Liver (tissue), 9 donors: ENCODE data around the gene IL21. TPM values are rescaled to one million over a fixed set of nuclear protein-coding genes. Genes with fewer than 3 reads are reported as not detected.

Experiments used
- DNase-seq: peaks from one replicate; pipeline ENCODE4 v3.0.0-alpha.2; 2017; ENCODE audit warnings: low spot score
- H3K27ac ChIP-seq, 2 donors: one replicate each; pipeline ENCODE4 v1.7.0; 2013; ENCODE audit warnings: inconsistent platforms in 2 of 2, low read length in 2 of 2, control low read depth in 1 of 2, low read depth in 1 of 2, mild to moderate bottlenecking in 1 of 2
- H3K27me3 ChIP-seq, 4 donors: one replicate each; pipeline versions ENCODE4 v1.6.1 to v1.7.0; 2013; ENCODE audit warnings: low read length in 3 of 4, inconsistent platforms in 1 of 4, mild to moderate bottlenecking in 1 of 4, moderate library complexity in 1 of 4; ENCODE audit not compliant: control insufficient read depth in 4 of 4, insufficient read depth in 4 of 4
- H3K36me3 ChIP-seq, 4 donors: one replicate each; pipeline versions ENCODE4 v1.6.1 to v1.7.0; 2013; ENCODE audit warnings: low read length in 3 of 4, mild to moderate bottlenecking in 3 of 4, low read depth in 1 of 4, moderate library complexity in 1 of 4; ENCODE audit not compliant: control insufficient read depth in 4 of 4, insufficient read depth in 3 of 4
- H3K4me1 ChIP-seq, 4 donors: one replicate each; pipeline versions ENCODE4 v1.6.1 to v1.7.0; 2013; ENCODE audit warnings: low read length in 3 of 4, mild to moderate bottlenecking in 3 of 4, moderate library complexity in 1 of 4; ENCODE audit not compliant: control insufficient read depth in 4 of 4, insufficient read depth in 4 of 4
- H3K4me3 ChIP-seq, 3 donors: one replicate each; pipeline versions ENCODE4 v1.6.1 to v1.7.0; 2013; ENCODE audit warnings: low read length in 3 of 3, control low read depth in 1 of 3, low read depth in 1 of 3, mild to moderate bottlenecking in 1 of 3
- H3K9ac ChIP-seq, 2 donors: one replicate each; pipeline ENCODE4 v1.7.0; 2013; ENCODE audit warnings: low read length in 2 of 2, mild to moderate bottlenecking in 2 of 2, moderate library complexity in 2 of 2, control low read depth in 1 of 2, low read depth in 1 of 2
- H3K9me3 ChIP-seq, 4 donors: one replicate each; pipeline versions ENCODE4 v1.6.1 to v1.7.0; 2013; ENCODE audit warnings: low read length in 3 of 4; ENCODE audit not compliant: control insufficient read depth in 4 of 4
- EGR1 ChIP-seq, 2 donors: IDR thresholded peaks; 2 replicates each; pipeline ENCODE4 v1.6.1; 2016 to 2018; ENCODE audit warnings: antibody characterized with exemption in 2 of 2, low read depth in 2 of 2
- FOXA1 ChIP-seq: IDR thresholded peaks from 2 replicates; pipeline ENCODE4 v1.6.1; 2016; ENCODE audit warnings: antibody characterized with exemption
- GABPA ChIP-seq, 2 donors: IDR thresholded peaks in 1 of 2; conservative IDR thresholded peaks in 1 of 2; 2 replicates each; pipeline ENCODE4 v1.6.1; 2016; ENCODE audit warnings: antibody characterized with exemption in 2 of 2, mild to moderate bottlenecking in 1 of 2, moderate library complexity in 1 of 2
- HNF4A ChIP-seq, 2 donors: conservative IDR thresholded peaks; 2 replicates each; pipeline ENCODE4 v1.6.1; 2016; ENCODE audit warnings: antibody characterized with exemption in 2 of 2, mild to moderate bottlenecking in 2 of 2
- HNF4G ChIP-seq: IDR thresholded peaks from 2 replicates; pipeline ENCODE4 v1.6.1; 2016; ENCODE audit warnings: antibody characterized with exemption
- RAD21 ChIP-seq, 2 donors: IDR thresholded peaks; 2 replicates each; pipeline ENCODE4 v1.6.1; 2016; ENCODE audit warnings: antibody characterized with exemption in 2 of 2, mild to moderate bottlenecking in 2 of 2
- RXRA ChIP-seq, 2 donors: IDR thresholded peaks; 2 replicates each; pipeline ENCODE4 v1.6.1; 2017 to 2018; ENCODE audit warnings: antibody characterized with exemption in 2 of 2, mild to moderate bottlenecking in 1 of 2
- SP1 ChIP-seq: IDR thresholded peaks from 2 replicates; pipeline ENCODE4 v1.6.1; 2018; ENCODE audit warnings: antibody characterized with exemption, mild to moderate bottlenecking
- WGBS: extraction: QIAGEN DNeasy Blood & Tissue Kit; methylation state at CpG from one replicate; pipeline ENCODE4 v1.1.7; 2013; 5-methylcytosine and 5-hydroxymethylcytosine counted together
- polyA plus RNA-seq, 2 donors: library from polyadenylated mRNA; stranded (reverse) in 1 of 2; unstranded in 1 of 2; fragments of 200-250 nt in 1 of 2; fragments of >200 nt in 1 of 2; fragmentation: Nextera tagmentation in 1 of 2; extraction: Ambion mirVana in 1 of 2; gene quantifications; one replicate each; pipeline versions ENCODE4 v1.2.1 to v1.2.3, GENCODE V29; 2013 to 2015
- total RNA-seq, 2 donors: library from RNA; depleted of rRNA; stranded (reverse); fragments of >200 nt; gene quantifications; one replicate each; pipeline ENCODE4 v1.2.3, GENCODE V29; 2014
- TF ChIP-seq, protein P1 (sequence below): IDR thresholded peaks from 2 replicates; pipeline ENCODE4 v1.6.1; 2016; ENCODE audit warnings: antibody characterized with exemption, mild to moderate bottlenecking
- TF ChIP-seq, protein P2 (sequence below): IDR thresholded peaks from 2 replicates; pipeline ENCODE4 v1.6.1; 2016; ENCODE audit warnings: antibody characterized with exemption
- TF ChIP-seq, protein P3 (sequence below): fragments of 150-350 bp; IDR thresholded peaks from 2 replicates; pipeline ENCODE4 v1.5.1; 2017; ENCODE audit warnings: improper control_type of control experiment, low read depth, low read length; ENCODE audit not compliant: missing input control
- TF ChIP-seq, protein P4 (sequence below): IDR thresholded peaks from 2 replicates; pipeline ENCODE4 v1.6.1; 2016; ENCODE audit warnings: antibody characterized with exemption
- TF ChIP-seq, protein P5 (sequence below): IDR thresholded peaks from 2 replicates; pipeline ENCODE4 v1.6.1; 2016; ENCODE audit warnings: antibody characterized with exemption
- donor health status: healthy.
- donor health status: healthy.
- donor health status: healthy.
- donor health status: healthy.
- donor health status: healthy.

The IL21 gene
- total and polyA plus RNA-seq, 4 donors: not detected

DNA sequence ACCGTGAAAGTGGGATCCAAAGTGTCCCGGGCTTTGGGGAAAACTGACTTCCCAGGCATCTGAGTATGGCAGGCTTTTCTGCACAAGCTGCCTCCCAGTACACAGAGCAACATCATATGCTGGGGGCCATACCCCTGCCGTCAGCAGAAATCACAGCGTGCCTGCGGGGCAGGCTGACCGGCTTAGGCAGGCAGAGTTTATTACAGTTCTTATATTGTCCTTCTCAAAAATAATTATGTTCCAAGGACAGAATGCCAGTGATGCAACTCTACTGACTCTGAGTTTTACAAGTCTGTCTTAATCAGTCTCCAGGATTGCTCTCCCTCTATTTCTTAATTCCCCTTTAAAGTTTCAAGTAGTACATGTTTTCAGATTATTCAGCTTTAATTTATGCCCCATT, 37.0 kb downstream of the IL21 start:
- DNase-seq: no peak
- WGBS: 86% methylated on average over 6 of the region's 6 CpGs
- H3K27ac ChIP-seq: no peak overlapping the region

DNA sequence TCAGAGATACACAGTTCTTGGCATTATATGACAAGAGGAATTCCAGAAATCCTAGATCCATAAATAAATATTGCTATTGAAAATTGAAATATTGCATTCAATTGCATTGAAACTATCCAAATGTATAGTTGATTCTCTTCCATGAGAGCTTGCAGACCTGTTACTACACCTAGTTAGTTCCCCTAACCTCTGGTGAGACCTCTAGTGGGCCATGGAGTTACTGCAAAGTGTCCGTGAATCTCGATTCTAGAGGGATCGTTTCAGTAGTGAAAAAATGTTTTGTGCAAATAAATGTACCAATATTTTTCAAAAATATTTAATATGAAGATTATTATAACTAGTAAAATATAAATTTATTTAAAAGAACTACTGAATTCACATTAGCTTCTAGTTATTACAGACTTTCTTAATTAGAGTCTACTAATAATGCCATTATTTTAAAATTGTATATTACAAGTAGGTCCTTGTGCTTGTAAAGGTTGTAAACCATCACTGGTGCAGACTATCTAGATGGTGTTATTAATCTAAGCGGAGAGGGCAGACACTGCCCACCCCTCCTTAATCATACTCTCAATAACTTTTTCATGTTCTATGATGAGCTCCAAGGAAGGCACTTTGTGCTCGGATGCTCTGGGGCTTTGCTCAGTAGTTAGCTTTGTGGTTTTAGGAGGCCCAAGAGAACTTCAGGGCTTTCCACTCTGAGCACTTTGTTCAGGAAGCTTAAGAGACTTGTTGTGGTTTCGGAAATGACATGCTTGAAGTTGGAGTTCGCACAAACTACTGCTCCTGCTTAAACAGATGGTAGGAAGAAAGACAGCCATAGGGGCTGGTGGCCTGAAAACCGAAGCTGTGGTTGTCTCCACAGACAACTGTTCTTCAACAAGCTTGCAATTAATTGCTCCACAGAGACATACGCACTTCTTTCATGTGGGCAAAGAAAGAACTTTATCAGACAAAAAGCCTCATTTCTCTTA, 42.8 kb downstream of the IL21 start:
- no peak for DNase-seq
- TF ChIP-seq, protein P1, sequence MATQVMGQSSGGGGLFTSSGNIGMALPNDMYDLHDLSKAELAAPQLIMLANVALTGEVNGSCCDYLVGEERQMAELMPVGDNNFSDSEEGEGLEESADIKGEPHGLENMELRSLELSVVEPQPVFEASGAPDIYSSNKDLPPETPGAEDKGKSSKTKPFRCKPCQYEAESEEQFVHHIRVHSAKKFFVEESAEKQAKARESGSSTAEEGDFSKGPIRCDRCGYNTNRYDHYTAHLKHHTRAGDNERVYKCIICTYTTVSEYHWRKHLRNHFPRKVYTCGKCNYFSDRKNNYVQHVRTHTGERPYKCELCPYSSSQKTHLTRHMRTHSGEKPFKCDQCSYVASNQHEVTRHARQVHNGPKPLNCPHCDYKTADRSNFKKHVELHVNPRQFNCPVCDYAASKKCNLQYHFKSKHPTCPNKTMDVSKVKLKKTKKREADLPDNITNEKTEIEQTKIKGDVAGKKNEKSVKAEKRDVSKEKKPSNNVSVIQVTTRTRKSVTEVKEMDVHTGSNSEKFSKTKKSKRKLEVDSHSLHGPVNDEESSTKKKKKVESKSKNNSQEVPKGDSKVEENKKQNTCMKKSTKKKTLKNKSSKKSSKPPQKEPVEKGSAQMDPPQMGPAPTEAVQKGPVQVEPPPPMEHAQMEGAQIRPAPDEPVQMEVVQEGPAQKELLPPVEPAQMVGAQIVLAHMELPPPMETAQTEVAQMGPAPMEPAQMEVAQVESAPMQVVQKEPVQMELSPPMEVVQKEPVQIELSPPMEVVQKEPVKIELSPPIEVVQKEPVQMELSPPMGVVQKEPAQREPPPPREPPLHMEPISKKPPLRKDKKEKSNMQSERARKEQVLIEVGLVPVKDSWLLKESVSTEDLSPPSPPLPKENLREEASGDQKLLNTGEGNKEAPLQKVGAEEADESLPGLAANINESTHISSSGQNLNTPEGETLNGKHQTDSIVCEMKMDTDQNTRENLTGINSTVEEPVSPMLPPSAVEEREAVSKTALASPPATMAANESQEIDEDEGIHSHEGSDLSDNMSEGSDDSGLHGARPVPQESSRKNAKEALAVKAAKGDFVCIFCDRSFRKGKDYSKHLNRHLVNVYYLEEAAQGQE: no peak
- TF ChIP-seq FOXA1 (no peak), RAD21 (IDR thresholded peaks at IDR 0.05) (peak; percentile 57 to 73), EGR1 (IDR thresholded peaks at IDR 0.05; ENCODE audit: low read depth in 2 of 2) (no peak), SP1 (no peak), RXRA (IDR thresholded peaks at IDR 0.05) (no peak), GABPA (IDR thresholded peaks at IDR 0.05 in 1 of 2, conservative IDR thresholded peaks at IDR 0.05 in 1 of 2) (no peak), HNF4G (no peak)
- TF ChIP-seq, protein P2, sequence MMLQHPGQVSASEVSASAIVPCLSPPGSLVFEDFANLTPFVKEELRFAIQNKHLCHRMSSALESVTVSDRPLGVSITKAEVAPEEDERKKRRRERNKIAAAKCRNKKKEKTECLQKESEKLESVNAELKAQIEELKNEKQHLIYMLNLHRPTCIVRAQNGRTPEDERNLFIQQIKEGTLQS: no peak
- TF ChIP-seq, protein P3, sequence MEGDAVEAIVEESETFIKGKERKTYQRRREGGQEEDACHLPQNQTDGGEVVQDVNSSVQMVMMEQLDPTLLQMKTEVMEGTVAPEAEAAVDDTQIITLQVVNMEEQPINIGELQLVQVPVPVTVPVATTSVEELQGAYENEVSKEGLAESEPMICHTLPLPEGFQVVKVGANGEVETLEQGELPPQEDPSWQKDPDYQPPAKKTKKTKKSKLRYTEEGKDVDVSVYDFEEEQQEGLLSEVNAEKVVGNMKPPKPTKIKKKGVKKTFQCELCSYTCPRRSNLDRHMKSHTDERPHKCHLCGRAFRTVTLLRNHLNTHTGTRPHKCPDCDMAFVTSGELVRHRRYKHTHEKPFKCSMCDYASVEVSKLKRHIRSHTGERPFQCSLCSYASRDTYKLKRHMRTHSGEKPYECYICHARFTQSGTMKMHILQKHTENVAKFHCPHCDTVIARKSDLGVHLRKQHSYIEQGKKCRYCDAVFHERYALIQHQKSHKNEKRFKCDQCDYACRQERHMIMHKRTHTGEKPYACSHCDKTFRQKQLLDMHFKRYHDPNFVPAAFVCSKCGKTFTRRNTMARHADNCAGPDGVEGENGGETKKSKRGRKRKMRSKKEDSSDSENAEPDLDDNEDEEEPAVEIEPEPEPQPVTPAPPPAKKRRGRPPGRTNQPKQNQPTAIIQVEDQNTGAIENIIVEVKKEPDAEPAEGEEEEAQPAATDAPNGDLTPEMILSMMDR: peak; percentile 65
- no peak overlapping the region for H3K9ac ChIP-seq
- H3K36me3 ChIP-seq: no peaks in the 10 kb centered on the region
- no peak overlapping the region for H3K27ac ChIP-seq
- H3K9me3 ChIP-seq: no peaks in the 10 kb centered on the region
- H3K4me1 ChIP-seq: no peaks in the 10 kb centered on the region
- H3K27me3 ChIP-seq: no peaks in the 10 kb centered on the region
- no peak overlapping the region for H3K4me3 ChIP-seq
- 48% methylated on average over 9 of the region's 9 CpGs for WGBS

More for the DNA sequence above, 37.0 kb downstream of the IL21 start:
- no peak overlapping the region for H3K4me3 ChIP-seq
- H3K27me3 ChIP-seq: no peaks in the 10 kb centered on the region
- H3K36me3 ChIP-seq: no peaks in the 10 kb centered on the region
- no peaks in the 10 kb centered on the region for H3K9me3 ChIP-seq
- H3K9ac ChIP-seq: no peak overlapping the region
- H3K4me1 ChIP-seq: no peaks in the 10 kb centered on the region
- TF ChIP-seq, protein P4, sequence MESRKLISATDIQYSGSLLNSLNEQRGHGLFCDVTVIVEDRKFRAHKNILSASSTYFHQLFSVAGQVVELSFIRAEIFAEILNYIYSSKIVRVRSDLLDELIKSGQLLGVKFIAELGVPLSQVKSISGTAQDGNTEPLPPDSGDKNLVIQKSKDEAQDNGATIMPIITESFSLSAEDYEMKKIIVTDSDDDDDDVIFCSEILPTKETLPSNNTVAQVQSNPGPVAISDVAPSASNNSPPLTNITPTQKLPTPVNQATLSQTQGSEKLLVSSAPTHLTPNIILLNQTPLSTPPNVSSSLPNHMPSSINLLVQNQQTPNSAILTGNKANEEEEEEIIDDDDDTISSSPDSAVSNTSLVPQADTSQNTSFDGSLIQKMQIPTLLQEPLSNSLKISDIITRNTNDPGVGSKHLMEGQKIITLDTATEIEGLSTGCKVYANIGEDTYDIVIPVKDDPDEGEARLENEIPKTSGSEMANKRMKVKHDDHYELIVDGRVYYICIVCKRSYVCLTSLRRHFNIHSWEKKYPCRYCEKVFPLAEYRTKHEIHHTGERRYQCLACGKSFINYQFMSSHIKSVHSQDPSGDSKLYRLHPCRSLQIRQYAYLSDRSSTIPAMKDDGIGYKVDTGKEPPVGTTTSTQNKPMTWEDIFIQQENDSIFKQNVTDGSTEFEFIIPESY: no peak
- no peak for TF ChIP-seq HNF4G
- TF ChIP-seq, protein P5, sequence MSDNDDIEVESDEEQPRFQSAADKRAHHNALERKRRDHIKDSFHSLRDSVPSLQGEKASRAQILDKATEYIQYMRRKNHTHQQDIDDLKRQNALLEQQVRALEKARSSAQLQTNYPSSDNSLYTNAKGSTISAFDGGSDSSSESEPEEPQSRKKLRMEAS: no peak
- TF ChIP-seq HNF4A (conservative IDR thresholded peaks at IDR 0.05): no peak
